ENCODE results near the gene SMAD5. TPM values are rescaled to one million over a fixed set of nuclear protein-coding genes. Genes with fewer than 3 reads are reported as not detected.

Gene SMAD5
- total RNA-seq, 1 experiment from 2014 or later: 106 TPM

DNA sequence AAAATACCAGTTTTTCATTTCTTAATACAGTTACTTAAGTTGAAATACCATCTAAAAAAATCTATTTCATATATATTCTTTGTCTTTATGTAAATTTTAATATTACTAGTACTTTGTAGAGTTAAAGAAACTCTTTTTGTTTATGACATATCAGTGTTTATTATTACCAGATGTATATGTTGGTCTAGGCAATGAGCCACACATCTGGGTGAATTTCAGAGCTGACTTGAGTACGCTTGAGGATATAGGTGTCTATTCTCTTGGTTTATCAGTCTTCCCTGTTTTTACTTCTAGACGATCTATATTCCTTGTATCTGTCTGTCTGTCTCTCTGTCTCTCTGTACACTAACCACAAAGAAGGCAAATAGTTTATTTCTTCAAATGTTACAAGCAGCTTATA, 2.9 kb downstream of the SMAD5 start:
- Mint-ChIP-seq H3K4me1 (ENCODE audit: insufficient read depth, unreplicated experiment) (peaks cover 40% of the 10 kb centered on the region), H3K27me3 (ENCODE audit: insufficient read depth, unreplicated experiment) (no peaks in the 10 kb centered on the region), H3K9me3 (ENCODE audit: unreplicated experiment) (no peaks in the 10 kb centered on the region), H3K27ac (ENCODE audit: low read depth, unreplicated experiment) (no peak overlapping the region), H3K36me3 (ENCODE audit: insufficient read depth, unreplicated experiment) (peaks cover 19% of the 10 kb centered on the region), H3K4me3 (ENCODE audit: unreplicated experiment) (peak overlapping the region; percentile 42)
- CTCF ChIA-PET: interaction anchor here (0.6 to 3.4 kb wide), 4 partner anchors 11 to 102 kb away, joined by 3 to 24 read pairs (median 3); no protein-coding TSS in a partner anchor
- intact Hi-C loops (cut with micrococcal nuclease): no loop called here
- BruUV-seq (replicated peaks): no TSS peak
- TF ChIP-seq, protein P1, sequence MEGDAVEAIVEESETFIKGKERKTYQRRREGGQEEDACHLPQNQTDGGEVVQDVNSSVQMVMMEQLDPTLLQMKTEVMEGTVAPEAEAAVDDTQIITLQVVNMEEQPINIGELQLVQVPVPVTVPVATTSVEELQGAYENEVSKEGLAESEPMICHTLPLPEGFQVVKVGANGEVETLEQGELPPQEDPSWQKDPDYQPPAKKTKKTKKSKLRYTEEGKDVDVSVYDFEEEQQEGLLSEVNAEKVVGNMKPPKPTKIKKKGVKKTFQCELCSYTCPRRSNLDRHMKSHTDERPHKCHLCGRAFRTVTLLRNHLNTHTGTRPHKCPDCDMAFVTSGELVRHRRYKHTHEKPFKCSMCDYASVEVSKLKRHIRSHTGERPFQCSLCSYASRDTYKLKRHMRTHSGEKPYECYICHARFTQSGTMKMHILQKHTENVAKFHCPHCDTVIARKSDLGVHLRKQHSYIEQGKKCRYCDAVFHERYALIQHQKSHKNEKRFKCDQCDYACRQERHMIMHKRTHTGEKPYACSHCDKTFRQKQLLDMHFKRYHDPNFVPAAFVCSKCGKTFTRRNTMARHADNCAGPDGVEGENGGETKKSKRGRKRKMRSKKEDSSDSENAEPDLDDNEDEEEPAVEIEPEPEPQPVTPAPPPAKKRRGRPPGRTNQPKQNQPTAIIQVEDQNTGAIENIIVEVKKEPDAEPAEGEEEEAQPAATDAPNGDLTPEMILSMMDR (IDR thresholded peaks at IDR 0.05; ENCODE audit: unreplicated experiment): no peak
- POLR2A ChIA-PET: interaction anchor here (1.9 to 13.9 kb wide), 7 partner anchors 7 to 116 kb away, joined by 6 to 178 read pairs (median 42); no protein-coding TSS in a partner anchor
- no peak for DNase-seq (ENCODE audit: unreplicated experiment)

DNA sequence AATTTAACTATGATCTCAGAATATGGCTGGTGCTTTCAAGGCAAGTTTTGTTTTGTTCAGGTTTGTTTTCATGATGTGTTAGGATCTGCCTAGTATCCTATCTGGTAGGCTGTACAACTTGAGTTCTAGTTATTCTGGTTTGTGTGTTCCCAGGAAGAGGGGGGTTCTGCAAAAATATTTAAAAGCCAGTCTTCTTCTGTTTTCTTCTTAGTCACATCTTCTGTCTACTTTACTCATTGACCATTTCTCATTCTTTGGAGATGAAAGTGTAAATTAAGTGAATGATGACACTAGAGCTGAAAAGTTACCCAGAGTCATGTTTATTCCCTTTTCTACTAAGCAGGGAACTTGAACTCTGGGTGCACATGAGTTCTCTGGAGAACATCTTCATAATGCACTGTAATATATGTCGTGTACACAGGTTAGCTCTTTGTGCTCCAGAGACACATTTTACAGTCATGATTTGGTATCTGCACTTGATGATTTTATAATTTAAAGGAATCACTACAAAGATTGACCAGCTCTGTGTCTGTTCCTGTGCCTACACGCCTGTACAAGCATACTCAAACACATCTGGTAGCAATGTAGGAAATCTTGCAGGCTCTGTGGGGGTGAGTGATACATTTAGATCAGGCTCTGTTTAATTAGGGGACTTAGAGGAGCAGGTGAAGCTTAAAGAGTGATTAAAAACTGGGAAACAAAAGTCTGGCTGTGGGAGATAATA, 5.0 kb downstream of the SMAD5 start:
- peaks cover 40% of the 10 kb centered on the region for H3K4me1 Mint-ChIP-seq (ENCODE audit: insufficient read depth, unreplicated experiment)
- intact Hi-C loops (cut with micrococcal nuclease): no loop called here
- peaks cover 10% of the 10 kb centered on the region for H3K36me3 Mint-ChIP-seq (ENCODE audit: insufficient read depth, unreplicated experiment)
- ChIA-PET CTCF (interaction anchor here (0.6 to 3.4 kb wide), 8 partner anchors 9 to 192 kb away, joined by 3 to 24 read pairs (median 6); no protein-coding TSS in a partner anchor), POLR2A (interaction anchor here (0.6 to 13.9 kb wide), 9 partner anchors 12 to 101 kb away, joined by 3 to 178 read pairs (median 3); no protein-coding TSS in a partner anchor)
- H3K4me3 Mint-ChIP-seq (ENCODE audit: unreplicated experiment): no peak overlapping the region
- BruUV-seq (replicated peaks): no TSS peak
- H3K27me3 Mint-ChIP-seq (ENCODE audit: insufficient read depth, unreplicated experiment): no peaks in the 10 kb centered on the region
- DNase-seq (ENCODE audit: unreplicated experiment): no peak
- H3K27ac Mint-ChIP-seq (ENCODE audit: low read depth, unreplicated experiment): peak overlapping the region; percentile 44
- H3K9me3 Mint-ChIP-seq (ENCODE audit: unreplicated experiment): no peaks in the 10 kb centered on the region
- TF ChIP-seq, protein P1 (IDR thresholded peaks at IDR 0.05; ENCODE audit: unreplicated experiment): no peak

DNA sequence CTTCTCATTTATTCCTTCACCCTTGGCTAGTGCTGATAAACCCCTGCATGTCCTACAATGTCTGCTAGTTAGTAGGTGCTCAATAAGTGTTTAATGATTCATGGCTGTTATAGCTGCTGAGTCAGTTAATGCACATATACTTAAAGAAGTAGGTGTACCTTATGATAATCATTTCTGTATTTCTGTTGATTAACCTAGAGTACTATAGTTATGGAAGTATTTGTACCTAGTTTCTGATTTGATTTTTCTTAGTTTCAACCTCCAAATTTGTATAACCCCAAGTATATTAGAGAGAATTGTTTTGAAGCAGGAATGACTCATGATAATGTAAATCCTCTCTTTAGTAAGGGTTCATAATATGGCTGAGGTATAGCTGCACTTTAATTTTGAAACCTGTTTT, 8.9 kb downstream of the SMAD5 start:
- no peaks in the 10 kb centered on the region for H3K9me3 Mint-ChIP-seq (ENCODE audit: unreplicated experiment)
- ChIA-PET POLR2A (interaction anchor here (0.6 to 13.9 kb wide), 6 partner anchors 8 to 100 kb away, joined by 3 to 178 read pairs (median 3); partner anchors contain the start of gene SMAD5), CTCF (interaction anchor here (0.9 to 2.4 kb wide), 6 partner anchors 9 to 196 kb away, joined by 3 to 10 read pairs (median 5); partner anchors contain the start of gene SMAD5)
- H3K27me3 Mint-ChIP-seq (ENCODE audit: insufficient read depth, unreplicated experiment): no peaks in the 10 kb centered on the region
- no peak for DNase-seq (ENCODE audit: unreplicated experiment)
- H3K4me3 Mint-ChIP-seq (ENCODE audit: unreplicated experiment): no peak overlapping the region
- H3K36me3 Mint-ChIP-seq (ENCODE audit: insufficient read depth, unreplicated experiment): no peaks in the 10 kb centered on the region
- intact Hi-C loops (cut with micrococcal nuclease): no loop called here
- H3K4me1 Mint-ChIP-seq (ENCODE audit: insufficient read depth, unreplicated experiment): peaks cover 26% of the 10 kb centered on the region
- no TSS peak for BruUV-seq (replicated peaks)
- no peak overlapping the region for H3K27ac Mint-ChIP-seq (ENCODE audit: low read depth, unreplicated experiment)
- TF ChIP-seq, protein P1 (IDR thresholded peaks at IDR 0.05; ENCODE audit: unreplicated experiment): no peak

DNA sequence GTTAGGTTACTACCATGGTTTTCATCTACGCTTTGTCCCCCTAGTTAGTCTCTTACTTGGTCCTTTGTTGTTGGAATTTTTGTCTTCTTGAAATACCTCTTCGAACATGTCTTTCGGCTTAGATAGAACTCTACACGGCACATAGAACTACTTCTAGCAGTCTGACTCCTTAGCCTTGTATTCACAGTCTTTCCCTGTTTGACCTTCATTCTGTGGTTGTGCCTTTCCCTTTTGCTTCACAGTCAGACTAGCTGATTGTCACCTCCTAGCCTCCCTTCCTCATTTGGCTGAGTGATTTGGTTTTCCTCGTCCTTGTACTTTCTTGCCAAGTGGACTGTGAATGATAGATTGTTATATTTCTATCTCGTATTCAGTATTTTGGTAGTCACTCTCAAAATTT, 10.7 kb downstream of the SMAD5 start:
- no peak overlapping the region for H3K4me3 Mint-ChIP-seq (ENCODE audit: unreplicated experiment)
- ChIA-PET CTCF (interaction anchor here (0.5 to 1.9 kb wide), 5 partner anchors 8 to 101 kb away, joined by 3 to 7 read pairs (median 4); no protein-coding TSS in a partner anchor), POLR2A (interaction anchor here (1.1 to 13.9 kb wide), 4 partner anchors 6 to 20 kb away, joined by 4 to 178 read pairs (median 21); partner anchors contain the start of gene SMAD5)
- TF ChIP-seq, protein P1 (IDR thresholded peaks at IDR 0.05; ENCODE audit: unreplicated experiment): no peak
- no TSS peak for BruUV-seq (replicated peaks)
- H3K4me1 Mint-ChIP-seq (ENCODE audit: insufficient read depth, unreplicated experiment): peaks cover 22% of the 10 kb centered on the region
- H3K36me3 Mint-ChIP-seq (ENCODE audit: insufficient read depth, unreplicated experiment): peaks cover 2% of the 10 kb centered on the region
- no peaks in the 10 kb centered on the region for H3K9me3 Mint-ChIP-seq (ENCODE audit: unreplicated experiment)
- no peak for DNase-seq (ENCODE audit: unreplicated experiment)
- H3K27me3 Mint-ChIP-seq (ENCODE audit: insufficient read depth, unreplicated experiment): no peaks in the 10 kb centered on the region
- H3K27ac Mint-ChIP-seq (ENCODE audit: low read depth, unreplicated experiment): no peak overlapping the region
- intact Hi-C loops (cut with micrococcal nuclease): no loop called here

Data from MCF 10A (cell line).